ENCODE measurements around the gene CCDC9B. TPM values are rescaled to one million over a fixed set of nuclear protein-coding genes. Genes with fewer than 3 reads are reported as not detected.

The CCDC9B gene
- polyA plus RNA-seq, 1 of the 3 experiments (the other 2 are of a cell fraction): 13.7 TPM

- no peak overlapping the region for H2AFZ ChIP-seq (ENCODE audit: low read depth)
- no peaks in the 10 kb centered on the region for H3F3A ChIP-seq (replicated peaks; ENCODE audit: insufficient read depth)
- H3K36me3 ChIP-seq (replicated peaks in 1 of 2; ENCODE audit: control insufficient read depth in 1 of 2, insufficient read depth in 2 of 2, low read length in 1 of 2): no peaks in the 10 kb centered on the region
- peaks cover 0 to 26% of the 10 kb centered on the region in 2 experiments; a peak in 2 of 4 replicates for H3K4me1 ChIP-seq (ENCODE audit: control insufficient read depth in 1 of 2, insufficient read depth in 2 of 2, low read depth in 1 of 2, low read length in 1 of 2)
- H3K27ac ChIP-seq (ENCODE audit: low read depth in 2 of 2, low read length in 1 of 2): peak overlapping the region in 1 of 2 experiments; percentile 89; a peak in 2 of 4 replicates
- POLR2A ChIA-PET: interaction anchor here (0.6 to 1.6 kb wide), 5 partner anchors 11 to 241 kb away, joined by 3 to 6 read pairs (median 5); no protein-coding TSS in a partner anchor
- no peaks in the 10 kb centered on the region for H3K9me2 ChIP-seq
- H3K9me3 ChIP-seq: no peaks in the 10 kb centered on the region
- no peak overlapping the region; a peak in 1 of 4 replicates for H3K4me3 ChIP-seq (ENCODE audit: low read depth in 2 of 2, low read length in 1 of 2)
- TF ChIP-seq FOXJ3 (CRISPR knock-in tag; IDR thresholded peaks at IDR 0.05) (no peak), RCOR1 (IDR thresholded peaks at IDR 0.05; ENCODE audit: low read length) (0 out of 2 replicates have a peak, but pooled peaks have one; percentile 31), GATA2 (CRISPR knock-in tag; IDR thresholded peaks at IDR 0.05) (peak; percentile 77), MAX (IDR thresholded peaks at IDR 0.05; ENCODE audit: low read depth) (no peak), IRF3 (IDR thresholded peaks at IDR 0.05; ENCODE audit: low read depth, low read length) (no peak), TEAD4 (IDR thresholded peaks at IDR 0.05; ENCODE audit: borderline replicate concordance, insufficient read depth) (no peak)
- no peaks in the 10 kb centered on the region for H3K79me2 ChIP-seq (ENCODE audit: insufficient read depth)
- H3K4me2 ChIP-seq: no peak overlapping the region
- no peaks in the 10 kb centered on the region; the same call in 1 of the 2 replicates for H3K27me3 ChIP-seq (ENCODE audit: insufficient read depth)
- H4K20me1 ChIP-seq (ENCODE audit: insufficient read depth): no peaks in the 10 kb centered on the region
- DNase-seq: peak; percentile 80
- WGBS (ENCODE audit: low lambda C conversion rate): 50% methylated on average over 12 of the region's 12 CpGs
- CTCF ChIA-PET: interaction anchor here (1.1 to 66.3 kb wide), 7 partner anchors 10 to 256 kb away, joined by 3 to 2194 read pairs (median 28); partner anchors contain the start of genes ANKRD63, CCDC9B, DISP2 and INAFM2
- H3K9ac ChIP-seq: no peak overlapping the region
Measured at GRCh38 chr15:40301467-40302179, 39.1 kb downstream of the CCDC9B start.

GRCh38 chr15:40300771-40301170 is 40.0 kb downstream of the CCDC9B start:
- H3K9ac ChIP-seq: no peak overlapping the region
- no peaks in the 10 kb centered on the region for H3K9me3 ChIP-seq
- no peak overlapping the region for H3K4me3 ChIP-seq (ENCODE audit: low read depth in 2 of 2, low read length in 1 of 2)
- ChIA-PET CTCF (interaction anchor here (1.1 to 66.3 kb wide), 5 partner anchors 9 to 121 kb away, joined by 3 to 2194 read pairs (median 29); partner anchors contain the start of genes ANKRD63, CCDC9B, DISP2 and INAFM2), POLR2A (interaction anchor here (0.9 to 1.6 kb wide), 3 partner anchors 10 to 24 kb away, joined by 4 to 6 read pairs (median 5); no protein-coding TSS in a partner anchor)
- H3F3A ChIP-seq (replicated peaks; ENCODE audit: insufficient read depth): no peaks in the 10 kb centered on the region
- no peaks in the 10 kb centered on the region for H4K20me1 ChIP-seq (ENCODE audit: insufficient read depth)
- H3K4me2 ChIP-seq: no peak overlapping the region
- no peak for TF ChIP-seq TEAD4 (IDR thresholded peaks at IDR 0.05; ENCODE audit: borderline replicate concordance, insufficient read depth)
- H3K9me2 ChIP-seq: no peaks in the 10 kb centered on the region
- WGBS (ENCODE audit: low lambda C conversion rate): 73% methylated on average over 2 of the region's 2 CpGs
- H3K4me1 ChIP-seq (ENCODE audit: control insufficient read depth in 1 of 2, insufficient read depth in 2 of 2, low read depth in 1 of 2, low read length in 1 of 2): peaks cover 0 to 35% of the 10 kb centered on the region in 2 experiments; a peak in 2 of 4 replicates
- peak overlapping the region in 1 of 2 experiments; percentile 89; a peak in 2 of 4 replicates for H3K27ac ChIP-seq (ENCODE audit: low read depth in 2 of 2, low read length in 1 of 2)
- DNase-seq: no peak
- H3K79me2 ChIP-seq (ENCODE audit: insufficient read depth): no peaks in the 10 kb centered on the region
- no peak overlapping the region for H2AFZ ChIP-seq (ENCODE audit: low read depth)
- H3K36me3 ChIP-seq (replicated peaks in 1 of 2; ENCODE audit: control insufficient read depth in 1 of 2, insufficient read depth in 2 of 2, low read length in 1 of 2): no peaks in the 10 kb centered on the region
- no peaks in the 10 kb centered on the region for H3K27me3 ChIP-seq (ENCODE audit: insufficient read depth)

GRCh38 chr15:40300367-40300766 is 40.4 kb downstream of the CCDC9B start:
- no peaks in the 10 kb centered on the region for H3K36me3 ChIP-seq (replicated peaks in 1 of 2; ENCODE audit: control insufficient read depth in 1 of 2, insufficient read depth in 2 of 2, low read length in 1 of 2)
- POLR2A ChIA-PET: interaction anchor here (1.6 kb wide), 1 partner anchor 15 kb away, joined by 5 read pairs; no protein-coding TSS in a partner anchor
- H3K79me2 ChIP-seq (ENCODE audit: insufficient read depth): no peaks in the 10 kb centered on the region
- no peak for TF ChIP-seq GATA2 (CRISPR knock-in tag; IDR thresholded peaks at IDR 0.05)
- no peak for TF ChIP-seq USF2 (IDR thresholded peaks at IDR 0.05; ENCODE audit: borderline replicate concordance, low read depth, low read length)
- no peak for TF ChIP-seq RAD21 (IDR thresholded peaks at IDR 0.05; ENCODE audit: low read length)
- TF ChIP-seq JUND (IDR thresholded peaks at IDR 0.05): no peak
- no peak for TF ChIP-seq FOSL2 (IDR thresholded peaks at IDR 0.05; ENCODE audit: borderline replicate concordance, low read depth)
- no peak for TF ChIP-seq MXI1 (IDR thresholded peaks at IDR 0.05; ENCODE audit: low read depth, low read length)
- TF ChIP-seq IRF3 (IDR thresholded peaks at IDR 0.05; ENCODE audit: low read depth, low read length): no peak
- no peak for TF ChIP-seq POLR2AphosphoS5 (IDR thresholded peaks at IDR 0.05; ENCODE audit: low read depth, low read length)
- no peaks in the 10 kb centered on the region for H3K9me2 ChIP-seq
- 71% methylated on average over 2 of the region's 2 CpGs for WGBS (ENCODE audit: low lambda C conversion rate)
- DNase-seq: no peak
- no peak overlapping the region for H2AFZ ChIP-seq (ENCODE audit: low read depth)
- H3K9me3 ChIP-seq: no peaks in the 10 kb centered on the region
- H3F3A ChIP-seq (replicated peaks; ENCODE audit: insufficient read depth): no peaks in the 10 kb centered on the region
- CTCF ChIA-PET: interaction anchor here (4.2 to 66.3 kb wide), 3 partner anchors 9 to 41 kb away, joined by 29 to 2194 read pairs (median 818); partner anchors contain the start of genes CCDC9B, DISP2, INAFM2 and PHGR1
- no peak overlapping the region for H3K9ac ChIP-seq
- H3K4me3 ChIP-seq (ENCODE audit: low read depth in 2 of 2, low read length in 1 of 2): no peak overlapping the region
- no peaks in the 10 kb centered on the region for H4K20me1 ChIP-seq (ENCODE audit: insufficient read depth)
- H3K4me2 ChIP-seq: no peak overlapping the region
- H3K4me1 ChIP-seq (ENCODE audit: control insufficient read depth in 1 of 2, insufficient read depth in 2 of 2, low read depth in 1 of 2, low read length in 1 of 2): peaks cover 0 to 39% of the 10 kb centered on the region in 2 experiments; a peak in 2 of 4 replicates
- no peaks in the 10 kb centered on the region for H3K27me3 ChIP-seq (ENCODE audit: insufficient read depth)
- H3K27ac ChIP-seq (ENCODE audit: low read depth in 2 of 2, low read length in 1 of 2): no peak overlapping the region

All from SK-N-SH (cell line).